Tongue (tissue), 2 donors: ENCODE results near the gene EXOC4. TPM values are rescaled to one million over a fixed set of nuclear protein-coding genes. Genes with fewer than 3 reads are reported as not detected.

Experiments used
- DNase-seq: peaks from one replicate; pipeline ENCODE4 v3.0.0-alpha.2; 2015
- total RNA-seq: library from RNA; depleted of rRNA; stranded (reverse); fragments of >200 nt; gene quantifications from one replicate; pipeline ENCODE4 v1.2.3, GENCODE V29; 2014

The EXOC4 gene
- total RNA-seq, 1 donor from 2014 or later = 140 TPM

- no peak for DNase-seq
Measured at GRCh38 chr7:133497061-133497460, 244.2 kb downstream of the EXOC4 start.

- DNase-seq = no peak
Measured at GRCh38 chr7:133501771-133502170, 248.9 kb downstream of the EXOC4 start.

- no peak for DNase-seq
Measured at GRCh38 chr7:133502498-133502897, 249.6 kb downstream of the EXOC4 start.

GRCh38 chr7:133502972-133503371, 250.1 kb downstream of the EXOC4 start:
- no peak for DNase-seq

- no peak for DNase-seq
Measured at GRCh38 chr7:133504825-133505224, 251.9 kb downstream of the EXOC4 start.

- DNase-seq = no peak
Measured at GRCh38 chr7:133509822-133510221, 256.9 kb downstream of the EXOC4 start.

- no peak for DNase-seq
Measured at GRCh38 chr7:133510326-133511055, 257.6 kb downstream of the EXOC4 start.

GRCh38 chr7:133511252-133511651, 258.4 kb downstream of the EXOC4 start:
- DNase-seq = no peak

- no peak for DNase-seq
Measured at GRCh38 chr7:133511708-133512107, 258.8 kb downstream of the EXOC4 start.

- no peak for DNase-seq
Measured at GRCh38 chr7:133512560-133512959, 259.7 kb downstream of the EXOC4 start.

GRCh38 chr7:133513608-133514007, 260.7 kb downstream of the EXOC4 start:
- peak; percentile 49 for DNase-seq

- no peak for DNase-seq
Measured at GRCh38 chr7:133514551-133514950, 261.7 kb downstream of the EXOC4 start.

- no peak for DNase-seq
Measured at GRCh38 chr7:133517766-133518165, 264.9 kb downstream of the EXOC4 start.

GRCh38 chr7:133518718-133519117, 265.8 kb downstream of the EXOC4 start:
- DNase-seq = no peak

GRCh38 chr7:133520248-133520647, 267.4 kb downstream of the EXOC4 start:
- no peak for DNase-seq

- DNase-seq = no peak
Measured at GRCh38 chr7:133522501-133522900, 269.6 kb downstream of the EXOC4 start.

- peak; percentile 35 for DNase-seq
Measured at GRCh38 chr7:133528796-133529195, 275.9 kb downstream of the EXOC4 start.

- DNase-seq = no peak
Measured at GRCh38 chr7:133529861-133530260, 277.0 kb downstream of the EXOC4 start.

- peak; percentile 78 for DNase-seq
Measured at GRCh38 chr7:133530682-133531081, 277.8 kb downstream of the EXOC4 start.

GRCh38 chr7:133534816-133535215, 281.9 kb downstream of the EXOC4 start:
- no peak for DNase-seq

- no peak for DNase-seq
Measured at GRCh38 chr7:133535308-133535707, 282.4 kb downstream of the EXOC4 start.

GRCh38 chr7:133536450-133536849, 283.6 kb downstream of the EXOC4 start:
- DNase-seq = no peak

GRCh38 chr7:133539016-133539415, 286.1 kb downstream of the EXOC4 start:
- DNase-seq = no peak

- DNase-seq = no peak
Measured at GRCh38 chr7:133540096-133540860, 287.4 kb downstream of the EXOC4 start.
